ENCODE results near the gene KDM3B.

Gene KDM3B

DNA sequence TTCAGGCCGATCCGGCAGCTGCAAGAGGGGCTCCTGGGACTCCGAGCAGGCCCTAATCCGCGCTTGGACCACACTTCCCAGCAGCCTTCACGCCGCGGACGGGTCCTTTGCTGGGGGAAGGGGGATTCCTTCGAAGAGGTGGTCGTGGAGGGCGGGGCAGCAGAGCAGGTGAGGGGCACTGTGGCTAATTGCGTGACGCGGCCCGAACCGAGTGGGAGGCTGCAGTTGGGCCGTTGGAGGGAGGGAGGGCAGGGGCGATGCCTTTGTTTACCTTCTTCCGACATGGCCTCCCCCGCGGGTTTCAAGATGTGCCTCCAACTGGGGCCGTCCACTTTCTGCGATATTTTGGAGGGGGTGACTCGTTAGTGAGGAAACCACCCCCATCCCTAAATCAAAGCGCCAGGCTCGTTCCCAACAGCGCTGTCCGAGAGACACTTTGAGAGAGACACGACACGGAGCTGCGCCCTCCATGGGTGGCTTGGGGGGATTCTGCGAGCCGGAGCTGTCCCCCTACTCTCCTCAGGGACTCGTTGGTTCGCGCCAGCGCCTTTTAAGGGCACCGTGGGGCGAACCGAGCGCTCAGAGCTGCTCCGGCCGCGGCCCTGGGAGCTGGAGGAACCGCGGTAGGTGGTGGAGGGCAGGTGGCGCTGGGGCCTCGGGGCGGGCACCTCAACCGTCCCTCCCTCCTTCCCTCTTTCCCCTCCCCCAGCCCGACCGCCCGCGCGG is 14.6 kb upstream of the KDM3B start, which contains the start of gene FAM53C:
FAM53C (plus strand) TSS at position 582 of the 726 bp plus-strand sequence. CDS start 3,070 bp downstream, outside the sequence.
- Mint-ChIP-seq H3K9me3 (no peaks in the 10 kb centered on the region), H3K4me1 (ENCODE audit: low read depth in 2 of 2) (peaks cover 23 to 34% of the 10 kb centered on the region in 2 donors), H3K27ac (peak within 1 kb of the TSS; percentile 99), H3K4me3 (peak within 1 kb of the TSS; percentile 87 to 90), H3K36me3 (ENCODE audit: insufficient read depth) (peaks cover 33% of the 10 kb centered on the region), H3K27me3 (no peaks in the 10 kb centered on the region)
- DNase-seq (peak; percentile 91 to 95 (median 93)), ATAC-seq (replicated peaks) (peak; percentile 86)

GRCh38 chr5:138338411-138339090 is 13.9 kb upstream of the KDM3B start:
- H3K36me3 Mint-ChIP-seq (ENCODE audit: insufficient read depth): peaks cover 37% of the 10 kb centered on the region
- H3K27me3 Mint-ChIP-seq: no peaks in the 10 kb centered on the region
- H3K9me3 Mint-ChIP-seq: no peaks in the 10 kb centered on the region
- H3K4me3 Mint-ChIP-seq: peak overlapping the region; percentile 87 to 90
- H3K4me1 Mint-ChIP-seq (ENCODE audit: low read depth in 2 of 2): peaks cover 23 to 34% of the 10 kb centered on the region in 2 donors
- H3K27ac Mint-ChIP-seq: peak overlapping the region; percentile 69 to 99
- no peak for ATAC-seq (replicated peaks)
- peak in 1 of 3 experiments; percentile 11 for DNase-seq

DNA sequence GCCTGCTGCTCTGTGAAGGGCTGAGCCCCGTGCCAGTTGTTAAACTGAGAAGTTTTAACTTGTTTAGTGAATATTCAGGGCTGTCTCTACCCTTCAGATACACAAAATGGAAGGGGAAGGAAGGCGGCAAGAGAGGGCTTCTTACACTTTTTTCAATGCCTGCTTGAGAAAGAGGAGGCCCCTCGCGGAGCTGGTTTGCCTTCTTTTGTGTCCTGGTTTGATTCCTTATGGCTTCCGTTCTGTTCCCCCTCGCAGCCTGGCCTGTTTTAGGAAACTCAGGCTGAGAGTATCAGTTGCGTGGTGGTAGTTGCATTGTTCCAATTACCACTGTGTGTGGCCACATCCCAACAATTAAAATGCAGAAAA is 13.4 kb upstream of the KDM3B start:
- no peak for ATAC-seq (replicated peaks)
- H3K4me1 Mint-ChIP-seq (ENCODE audit: low read depth in 2 of 2): peaks cover 23 to 34% of the 10 kb centered on the region in 2 donors
- no peak for DNase-seq
- H3K36me3 Mint-ChIP-seq (ENCODE audit: insufficient read depth): peaks cover 41% of the 10 kb centered on the region
- no peaks in the 10 kb centered on the region for H3K9me3 Mint-ChIP-seq
- H3K27ac Mint-ChIP-seq: peak overlapping the region; percentile 69 to 99
- peak overlapping the region; percentile 87 to 90 for H3K4me3 Mint-ChIP-seq
- H3K27me3 Mint-ChIP-seq: no peaks in the 10 kb centered on the region

DNA sequence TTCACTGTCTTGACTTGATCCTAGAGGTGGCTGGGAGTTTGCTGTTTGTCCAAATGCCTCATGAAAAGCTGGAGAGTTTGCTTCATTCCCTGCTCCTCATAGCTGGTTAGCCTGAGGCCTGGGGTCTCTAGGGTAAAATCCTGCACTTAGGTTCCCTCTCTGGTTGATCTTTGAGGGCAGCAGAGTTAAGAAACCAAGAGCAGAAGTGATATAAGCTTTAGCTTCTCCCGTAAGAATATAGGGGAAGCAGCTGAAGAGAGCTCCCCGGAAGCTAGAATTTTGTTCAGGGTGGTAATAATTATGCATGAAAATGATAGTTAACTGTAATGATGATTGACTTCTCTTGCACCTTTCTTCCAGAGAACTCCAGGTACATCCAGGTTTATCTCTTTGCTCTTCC is 13.0 kb upstream of the KDM3B start:
- Mint-ChIP-seq H3K9me3 (no peaks in the 10 kb centered on the region), H3K4me3 (peak overlapping the region; percentile 87 to 90), H3K36me3 (ENCODE audit: insufficient read depth) (peaks cover 42% of the 10 kb centered on the region), H3K27me3 (no peaks in the 10 kb centered on the region), H3K4me1 (ENCODE audit: low read depth in 2 of 2) (peaks cover 23 to 34% of the 10 kb centered on the region in 2 donors), H3K27ac (peak overlapping the region; percentile 69 to 99)
- DNase-seq (no peak), ATAC-seq (replicated peaks) (no peak)

- no peak overlapping the region for H3K27ac Mint-ChIP-seq
- ATAC-seq (replicated peaks): no peak
- peak overlapping the region in 1 of 2 donors; percentile 87 for H3K4me3 Mint-ChIP-seq
- H3K9me3 Mint-ChIP-seq: no peaks in the 10 kb centered on the region
- peaks cover 44% of the 10 kb centered on the region for H3K36me3 Mint-ChIP-seq (ENCODE audit: insufficient read depth)
- DNase-seq: no peak
- peaks cover 23 to 34% of the 10 kb centered on the region in 2 donors for H3K4me1 Mint-ChIP-seq (ENCODE audit: low read depth in 2 of 2)
- H3K27me3 Mint-ChIP-seq: no peaks in the 10 kb centered on the region
These were observed 12.5 kb upstream of the KDM3B start for GRCh38 chr5:138340008-138340407.

- H3K4me3 Mint-ChIP-seq: no peak overlapping the region
- no peaks in the 10 kb centered on the region for H3K9me3 Mint-ChIP-seq
- peaks cover 4 to 10% of the 10 kb centered on the region in 2 donors for H3K4me1 Mint-ChIP-seq (ENCODE audit: low read depth in 2 of 2)
- H3K36me3 Mint-ChIP-seq (ENCODE audit: insufficient read depth): peaks cover 52% of the 10 kb centered on the region
- no peak for ATAC-seq (replicated peaks)
- no peaks in the 10 kb centered on the region for H3K27me3 Mint-ChIP-seq
- H3K27ac Mint-ChIP-seq: peak overlapping the region; percentile 13 to 57
- no peak for DNase-seq
These were observed 7.4 kb upstream of the KDM3B start for GRCh38 chr5:138344887-138345622.

DNA sequence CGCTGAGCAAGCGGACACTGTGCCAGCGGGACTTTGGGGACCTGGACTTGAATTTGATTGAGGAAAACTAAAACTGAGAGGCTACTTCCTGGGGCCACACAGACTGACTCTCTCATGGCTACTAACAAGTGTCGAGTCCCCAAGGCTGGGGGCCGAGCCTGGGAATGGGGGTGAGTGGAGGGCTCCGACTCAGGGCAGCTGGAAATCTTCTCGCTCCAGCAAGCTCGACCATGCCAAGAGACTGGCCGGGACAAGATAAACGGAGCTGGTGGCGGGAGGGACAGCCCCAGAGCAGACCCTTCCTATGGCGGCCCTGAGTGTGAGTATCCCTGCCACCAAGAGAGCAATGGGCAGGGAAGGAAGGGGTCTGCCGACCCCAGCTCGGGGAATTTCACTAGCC is 5.6 kb upstream of the KDM3B start:
- H3K4me3 Mint-ChIP-seq: no peak overlapping the region
- no peak for ATAC-seq (replicated peaks)
- peaks cover 59% of the 10 kb centered on the region for H3K36me3 Mint-ChIP-seq (ENCODE audit: insufficient read depth)
- DNase-seq: no peak
- no peaks in the 10 kb centered on the region for H3K27me3 Mint-ChIP-seq
- H3K27ac Mint-ChIP-seq: peak overlapping the region in 1 of 2 donors; percentile 79
- peaks cover 0 to 2% of the 10 kb centered on the region in 2 donors for H3K9me3 Mint-ChIP-seq
- H3K4me1 Mint-ChIP-seq (ENCODE audit: low read depth in 2 of 2): peaks cover 3 to 7% of the 10 kb centered on the region in 2 donors

- ATAC-seq (replicated peaks) (no peak), DNase-seq (no peak)
- Mint-ChIP-seq H3K36me3 (ENCODE audit: insufficient read depth) (peaks cover 50% of the 10 kb centered on the region), H3K4me3 (no peak overlapping the region), H3K27me3 (no peaks in the 10 kb centered on the region), H3K4me1 (ENCODE audit: low read depth in 2 of 2) (peaks cover 19 to 24% of the 10 kb centered on the region in 2 donors), H3K27ac (peak overlapping the region in 1 of 2 donors; percentile 74), H3K9me3 (peaks cover 0 to 2% of the 10 kb centered on the region in 2 donors)
These were observed 2.5 kb upstream of the KDM3B start for GRCh38 chr5:138349852-138350562.

- H3K4me1 Mint-ChIP-seq (ENCODE audit: low read depth in 2 of 2): peaks cover 24 to 27% of the 10 kb centered on the region in 2 donors
- H3K27me3 Mint-ChIP-seq: no peaks in the 10 kb centered on the region
- peaks cover 45% of the 10 kb centered on the region for H3K36me3 Mint-ChIP-seq (ENCODE audit: insufficient read depth)
- ATAC-seq (replicated peaks): no peak
- H3K27ac Mint-ChIP-seq: peak overlapping the region in 1 of 2 donors; percentile 74
- H3K4me3 Mint-ChIP-seq: no peak overlapping the region
- peaks cover 0 to 2% of the 10 kb centered on the region in 2 donors for H3K9me3 Mint-ChIP-seq
- no peak for DNase-seq
These were observed 2.0 kb upstream of the KDM3B start for GRCh38 chr5:138350563-138350890.

DNA sequence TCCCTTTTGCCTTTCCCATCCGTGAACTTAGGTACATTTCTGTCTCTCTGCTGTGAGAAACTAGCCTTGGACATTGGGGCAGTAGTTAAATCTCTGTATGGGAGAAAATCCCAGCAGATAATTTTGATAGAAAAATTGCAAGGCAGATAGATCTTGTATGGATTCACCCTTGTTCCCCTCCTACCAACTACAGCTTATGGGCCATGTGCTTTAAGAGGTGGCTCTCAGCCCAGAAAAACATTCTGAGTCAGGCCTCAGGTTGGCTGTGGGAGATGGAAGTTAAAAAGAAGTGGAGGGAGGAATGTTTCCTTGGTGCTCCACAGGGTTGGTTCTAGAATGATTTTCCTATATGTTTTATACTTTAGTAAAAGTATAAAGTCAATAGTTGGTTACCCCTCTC is 1.4 kb upstream of the KDM3B start:
- Mint-ChIP-seq H3K27ac (peak overlapping the region in 1 of 2 donors; percentile 74), H3K9me3 (peaks cover 0 to 2% of the 10 kb centered on the region in 2 donors), H3K27me3 (no peaks in the 10 kb centered on the region), H3K4me1 (ENCODE audit: low read depth in 2 of 2) (peaks cover 28 to 29% of the 10 kb centered on the region in 2 donors), H3K36me3 (ENCODE audit: insufficient read depth) (peaks cover 40% of the 10 kb centered on the region), H3K4me3 (no peak overlapping the region)
- no peak for DNase-seq
- ATAC-seq (replicated peaks): no peak

DNA sequence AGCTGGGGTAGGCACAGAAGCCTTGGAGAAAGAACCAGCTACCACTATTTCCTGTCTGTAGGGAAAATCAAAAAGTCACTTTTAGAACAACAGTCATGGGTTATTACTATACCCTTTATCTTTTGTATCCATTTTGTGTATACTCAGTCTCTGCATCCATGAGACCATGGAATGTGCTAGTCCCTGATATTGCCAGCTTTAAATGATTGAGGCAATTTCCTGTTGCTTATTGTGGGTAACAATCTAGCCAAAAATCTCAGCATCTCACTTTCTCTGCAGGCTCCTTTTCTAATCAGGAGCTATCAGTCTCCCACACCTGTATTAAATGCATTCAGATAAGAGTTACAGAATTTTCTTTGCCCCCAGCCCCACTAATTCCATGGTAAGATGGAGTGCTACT is 968 bp upstream of the KDM3B start:
- Mint-ChIP-seq H3K36me3 (ENCODE audit: insufficient read depth) (peaks cover 38% of the 10 kb centered on the region), H3K4me1 (ENCODE audit: low read depth in 2 of 2) (peaks cover 29 to 32% of the 10 kb centered on the region in 2 donors)

DNA sequence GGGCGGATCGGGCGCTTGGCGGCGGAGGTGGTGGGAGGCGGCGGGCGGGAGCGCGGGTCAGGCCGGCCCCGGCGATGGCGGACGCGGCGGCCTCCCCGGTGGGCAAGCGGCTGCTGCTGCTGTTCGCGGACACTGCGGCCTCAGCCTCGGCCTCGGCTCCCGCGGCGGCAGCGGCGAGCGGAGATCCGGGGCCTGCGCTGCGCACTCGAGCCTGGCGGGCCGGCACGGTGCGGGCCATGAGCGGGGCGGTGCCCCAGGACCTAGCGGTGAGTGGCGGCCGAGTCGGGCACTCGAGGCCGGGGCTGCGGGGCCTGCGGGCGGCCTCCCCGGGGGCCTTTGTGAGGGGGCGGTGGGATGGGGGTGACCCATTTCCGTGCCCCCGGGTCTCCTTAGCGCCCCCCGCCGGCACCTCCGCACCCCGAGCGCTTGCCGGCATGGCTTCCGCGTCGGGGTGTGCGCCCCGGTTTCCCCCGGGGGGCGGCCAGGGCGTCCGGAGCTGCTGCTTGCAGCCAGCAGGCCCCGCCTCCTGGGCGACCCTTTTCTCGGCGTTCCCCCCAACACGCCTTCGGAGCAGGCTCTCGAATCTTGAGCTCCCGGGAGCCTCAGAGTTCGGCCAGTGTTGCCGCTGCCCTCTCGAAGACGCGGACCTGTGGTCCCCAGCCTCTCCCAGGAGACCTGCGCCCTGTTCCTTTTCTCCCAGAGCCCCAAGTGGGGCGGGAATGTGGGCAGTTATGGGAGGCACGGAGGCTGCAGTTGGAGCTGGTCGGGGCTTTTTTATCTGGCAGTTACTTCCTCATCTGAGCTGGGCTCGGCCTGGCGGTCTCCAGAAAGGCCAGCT is 456 bp downstream of the KDM3B start:
- H3K4me3 Mint-ChIP-seq: peak overlapping the region; percentile 95 to 99
- peak; percentile 60 for ATAC-seq (replicated peaks)
- peak overlapping the region; percentile 94 to 97 for H3K27ac Mint-ChIP-seq
- H3K4me1 Mint-ChIP-seq (ENCODE audit: low read depth in 2 of 2): peaks cover 29 to 35% of the 10 kb centered on the region in 2 donors
- H3K9me3 Mint-ChIP-seq: peaks cover 0 to 2% of the 10 kb centered on the region in 2 donors
- no peaks in the 10 kb centered on the region for H3K27me3 Mint-ChIP-seq
- DNase-seq: peak; percentile 75 to 78 (median 77)
- peaks cover 33% of the 10 kb centered on the region for H3K36me3 Mint-ChIP-seq (ENCODE audit: insufficient read depth)

More for the DNA sequence above, 968 bp upstream of the KDM3B start:
- H3K27me3 Mint-ChIP-seq: no peaks in the 10 kb centered on the region
- no peak for ATAC-seq (replicated peaks)
- peak overlapping the region; percentile 68 to 73 for H3K4me3 Mint-ChIP-seq
- H3K9me3 Mint-ChIP-seq: peaks cover 0 to 2% of the 10 kb centered on the region in 2 donors
- peak overlapping the region; percentile 73 to 85 for H3K27ac Mint-ChIP-seq
- DNase-seq: no peak

Measured in effector memory CD8-positive, alpha-beta T cell (primary cell).